Measurements from ENCODE around the gene PISD.

- TF ChIP-seq CTCF (IDR thresholded peaks at IDR 0.05) (no peak), POLR2A (IDR thresholded peaks at IDR 0.05) (no peak), POLR2AphosphoS5 (IDR thresholded peaks at IDR 0.05) (no peak)
Observed at GRCh38 chr22:31604746-31605705, 57.0 kb downstream of the PISD start.
